ENCODE measurements around the gene CLIP2.
"Not testable (repeated sequence)": the region's sequence is repeated elsewhere in the genome, so short reads cannot be mapped to it uniquely, and the experiment has no call there.

CLIP2 gene

GRCh38 chr7:74403521-74404387, 114.5 kb downstream of the CLIP2 start:
- Histone ChIP-seq H3K36me3 (ENCODE audit: insufficient read depth, low read length) (peaks cover 25% of the 10 kb centered on the region), H3K4me3 (ENCODE audit: low read depth in 1 of 2, low read length in 2 of 2) (no peak overlapping the region), H3K27me3 (ENCODE audit: control insufficient read depth in 1 of 2, insufficient read depth in 2 of 2, low read length in 2 of 2) (no peaks in the 10 kb centered on the region), H3K9me3 (ENCODE audit: low read length) (no peaks in the 10 kb centered on the region), H3K4me1 (ENCODE audit: insufficient read depth, low read length) (no peaks in the 10 kb centered on the region), H3K27ac (ENCODE audit: low read depth, low read length) (no peak overlapping the region), H3K9ac (ENCODE audit: low read length) (no peak overlapping the region)

GRCh38 chr7:74404388-74404700, 115.1 kb downstream of the CLIP2 start:
- H3K36me3 ChIP-seq (ENCODE audit: insufficient read depth, low read length): peaks cover 25% of the 10 kb centered on the region

GRCh38 chr7:74404741-74405140, 115.5 kb downstream of the CLIP2 start:
- Histone ChIP-seq H3K36me3 (ENCODE audit: insufficient read depth, low read length) (peaks cover 25% of the 10 kb centered on the region), H3K9me3 (ENCODE audit: low read length) (no peaks in the 10 kb centered on the region), H3K4me1 (ENCODE audit: insufficient read depth, low read length) (no peaks in the 10 kb centered on the region), H3K4me3 (ENCODE audit: low read depth in 1 of 2, low read length in 2 of 2) (no peak overlapping the region), H3K27ac (ENCODE audit: low read depth, low read length) (no peak overlapping the region), H3K27me3 (ENCODE audit: control insufficient read depth in 1 of 2, insufficient read depth in 2 of 2, low read length in 2 of 2) (no peaks in the 10 kb centered on the region), H3K9ac (ENCODE audit: low read length) (no peak overlapping the region)

More at GRCh38 chr7:74404388-74404700, 115.1 kb downstream of the CLIP2 start:
- no peak overlapping the region for H3K4me3 ChIP-seq (ENCODE audit: low read depth in 1 of 2, low read length in 2 of 2)
- H3K9ac ChIP-seq (ENCODE audit: low read length): no peak overlapping the region
- H3K9me3 ChIP-seq (ENCODE audit: low read length): no peaks in the 10 kb centered on the region
- no peaks in the 10 kb centered on the region for H3K4me1 ChIP-seq (ENCODE audit: insufficient read depth, low read length)
- H3K27me3 ChIP-seq (ENCODE audit: control insufficient read depth in 1 of 2, insufficient read depth in 2 of 2, low read length in 2 of 2): no peaks in the 10 kb centered on the region
- no peak overlapping the region for H3K27ac ChIP-seq (ENCODE audit: low read depth, low read length)

- H3K4me1 ChIP-seq (ENCODE audit: insufficient read depth, low read length): no peaks in the 10 kb centered on the region
- H3K27ac ChIP-seq (ENCODE audit: low read depth, low read length): no peak overlapping the region
- H3K9ac ChIP-seq (ENCODE audit: low read length): no peak overlapping the region
Observed at GRCh38 chr7:74405191-74405898, 116.1 kb downstream of the CLIP2 start.

GRCh38 chr7:74405899-74406512, 116.8 kb downstream of the CLIP2 start:
- Histone ChIP-seq H3K4me1 (ENCODE audit: insufficient read depth, low read length) (no peaks in the 10 kb centered on the region), H3K9ac (ENCODE audit: low read length) (no peak overlapping the region), H3K4me3 (ENCODE audit: low read depth in 1 of 2, low read length in 2 of 2) (no peak overlapping the region), H3K9me3 (ENCODE audit: low read length) (no peaks in the 10 kb centered on the region), H3K36me3 (ENCODE audit: insufficient read depth, low read length) (peaks cover 14% of the 10 kb centered on the region), H3K27me3 (ENCODE audit: control insufficient read depth in 1 of 2, insufficient read depth in 2 of 2, low read length in 2 of 2) (no peaks in the 10 kb centered on the region), H3K27ac (ENCODE audit: low read depth, low read length) (no peak overlapping the region)

More at GRCh38 chr7:74405191-74405898, 116.1 kb downstream of the CLIP2 start:
- Histone ChIP-seq H3K9me3 (ENCODE audit: low read length) (no peaks in the 10 kb centered on the region), H3K36me3 (ENCODE audit: insufficient read depth, low read length) (peaks cover 21% of the 10 kb centered on the region), H3K27me3 (ENCODE audit: control insufficient read depth in 1 of 2, insufficient read depth in 2 of 2, low read length in 2 of 2) (no peaks in the 10 kb centered on the region), H3K4me3 (ENCODE audit: low read depth in 1 of 2, low read length in 2 of 2) (no peak overlapping the region)

GRCh38 chr7:74407958-74408357, 118.8 kb downstream of the CLIP2 start:
- Histone ChIP-seq H3K36me3 (ENCODE audit: insufficient read depth, low read length) (peaks cover 7% of the 10 kb centered on the region), H3K27ac (ENCODE audit: low read depth, low read length) (no peak overlapping the region), H3K27me3 (ENCODE audit: control insufficient read depth in 1 of 2, insufficient read depth in 2 of 2, low read length in 2 of 2) (no peaks in the 10 kb centered on the region), H3K4me1 (ENCODE audit: insufficient read depth, low read length) (no peaks in the 10 kb centered on the region), H3K9me3 (ENCODE audit: low read length) (no peaks in the 10 kb centered on the region), H3K4me3 (ENCODE audit: low read depth in 1 of 2, low read length in 2 of 2) (no peak overlapping the region), H3K9ac (ENCODE audit: low read length) (no peak overlapping the region)

- Histone ChIP-seq H3K27ac (ENCODE audit: low read depth, low read length) (no peak overlapping the region), H3K9me3 (ENCODE audit: low read length) (no peaks in the 10 kb centered on the region), H3K27me3 (ENCODE audit: control insufficient read depth in 1 of 2, insufficient read depth in 2 of 2, low read length in 2 of 2) (no peaks in the 10 kb centered on the region)
Observed at GRCh38 chr7:74409571-74409970, 120.4 kb downstream of the CLIP2 start.

GRCh38 chr7:74410772-74411171, 121.6 kb downstream of the CLIP2 start:
- Histone ChIP-seq H3K27me3 (ENCODE audit: control insufficient read depth in 1 of 2, insufficient read depth in 2 of 2, low read length in 2 of 2) (no peaks in the 10 kb centered on the region), H3K9ac (ENCODE audit: low read length) (no peak overlapping the region), H3K27ac (ENCODE audit: low read depth, low read length) (no peak overlapping the region), H3K4me3 (ENCODE audit: low read depth in 1 of 2, low read length in 2 of 2) (no peak overlapping the region), H3K9me3 (ENCODE audit: low read length) (no peaks in the 10 kb centered on the region), H3K4me1 (ENCODE audit: insufficient read depth, low read length) (no peaks in the 10 kb centered on the region), H3K36me3 (ENCODE audit: insufficient read depth, low read length) (no peaks in the 10 kb centered on the region)

More at GRCh38 chr7:74409571-74409970, 120.4 kb downstream of the CLIP2 start:
- Histone ChIP-seq H3K36me3 (ENCODE audit: insufficient read depth, low read length) (peaks cover 4% of the 10 kb centered on the region), H3K9ac (ENCODE audit: low read length) (no peak overlapping the region), H3K4me1 (ENCODE audit: insufficient read depth, low read length) (no peaks in the 10 kb centered on the region), H3K4me3 (ENCODE audit: low read depth in 1 of 2, low read length in 2 of 2) (no peak overlapping the region)

GRCh38 chr7:74411571-74411970, 122.4 kb downstream of the CLIP2 start:
- H3K27ac ChIP-seq (ENCODE audit: low read depth, low read length); H3K9ac ChIP-seq (ENCODE audit: low read length); H3K36me3 ChIP-seq (ENCODE audit: insufficient read depth, low read length); H3K27me3 ChIP-seq (ENCODE audit: control insufficient read depth in 1 of 2, insufficient read depth in 2 of 2, low read length in 2 of 2); H3K4me1 ChIP-seq (ENCODE audit: insufficient read depth, low read length); H3K4me3 ChIP-seq (ENCODE audit: low read depth in 1 of 2, low read length in 2 of 2); H3K9me3 ChIP-seq (ENCODE audit: low read length): not testable (repeated sequence)

GRCh38 chr7:74412056-74412455, 122.8 kb downstream of the CLIP2 start:
- Histone ChIP-seq H3K4me3 (ENCODE audit: low read depth in 1 of 2, low read length in 2 of 2) (no peak overlapping the region), H3K9me3 (ENCODE audit: low read length) (no peaks in the 10 kb centered on the region), H3K27me3 (ENCODE audit: control insufficient read depth in 1 of 2, insufficient read depth in 2 of 2, low read length in 2 of 2) (no peaks in the 10 kb centered on the region), H3K4me1 (ENCODE audit: insufficient read depth, low read length) (no peaks in the 10 kb centered on the region), H3K9ac (ENCODE audit: low read length) (no peak overlapping the region), H3K27ac (ENCODE audit: low read depth, low read length) (no peak overlapping the region), H3K36me3 (ENCODE audit: insufficient read depth, low read length) (no peaks in the 10 kb centered on the region)

- no peak overlapping the region for H3K9ac ChIP-seq (ENCODE audit: low read length)
- no peak overlapping the region for H3K27ac ChIP-seq (ENCODE audit: low read depth, low read length)
- H3K4me1 ChIP-seq (ENCODE audit: insufficient read depth, low read length): peaks cover 5% of the 10 kb centered on the region
- H3K27me3 ChIP-seq (ENCODE audit: control insufficient read depth in 1 of 2, insufficient read depth in 2 of 2, low read length in 2 of 2): no peaks in the 10 kb centered on the region
- no peaks in the 10 kb centered on the region for H3K36me3 ChIP-seq (ENCODE audit: insufficient read depth, low read length)
- no peaks in the 10 kb centered on the region for H3K9me3 ChIP-seq (ENCODE audit: low read length)
- H3K4me3 ChIP-seq (ENCODE audit: low read depth in 1 of 2, low read length in 2 of 2): no peak overlapping the region
Observed at GRCh38 chr7:74412603-74413002, 123.4 kb downstream of the CLIP2 start.
